ENCODE measurements around the gene ELFN2. TPM values are rescaled to one million over a fixed set of nuclear protein-coding genes. Genes with fewer than 3 reads are reported as not detected.

ELFN2 gene
- total RNA-seq, 1 donor from 2014 or later = 0.36 TPM

DNA sequence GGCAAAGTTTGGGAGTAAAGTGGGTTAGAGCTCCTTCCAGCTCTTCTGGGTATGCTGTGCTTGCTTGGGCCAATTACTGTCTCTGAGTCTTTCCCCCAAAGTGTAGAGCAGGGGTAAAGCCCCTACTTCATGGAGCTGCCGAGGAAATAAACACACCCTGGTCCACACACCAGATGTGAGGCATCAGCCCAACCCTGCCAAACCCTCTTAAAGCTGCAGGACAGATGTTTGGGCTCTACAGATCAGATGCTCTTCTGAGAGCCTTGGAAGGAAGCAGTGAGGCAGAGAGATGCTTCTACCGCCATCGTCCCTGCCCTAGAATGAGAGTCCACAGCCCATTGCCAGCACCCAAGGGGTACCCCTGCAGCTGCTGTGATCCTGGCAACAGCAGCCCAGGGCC lies 64.7 kb downstream of the ELFN2 start:
- H3K36me3 Mint-ChIP-seq (ENCODE audit: insufficient read depth) = no peaks in the 10 kb centered on the region
- DNase-seq (ENCODE audit: low spot score, unreplicated experiment) = no peak
- no peaks in the 10 kb centered on the region for H3K4me1 Mint-ChIP-seq (ENCODE audit: low read depth)
- no peaks in the 10 kb centered on the region for H3K9me3 Mint-ChIP-seq (ENCODE audit: low read depth)
- no peak for TF ChIP-seq CTCF (IDR thresholded peaks at IDR 0.05; ENCODE audit: unreplicated experiment)
- no peak overlapping the region for H3K4me3 Mint-ChIP-seq (ENCODE audit: low read depth)
- peaks cover 55% of the 10 kb centered on the region for H3K27me3 Mint-ChIP-seq
- H3K27ac Mint-ChIP-seq = no peak overlapping the region

- no peak overlapping the region for H3K27ac Mint-ChIP-seq
- no peaks in the 10 kb centered on the region for H3K36me3 Mint-ChIP-seq (ENCODE audit: insufficient read depth)
- DNase-seq (ENCODE audit: low spot score, unreplicated experiment) = no peak
- H3K9me3 Mint-ChIP-seq (ENCODE audit: low read depth) = no peaks in the 10 kb centered on the region
- no peak overlapping the region for H3K4me3 Mint-ChIP-seq (ENCODE audit: low read depth)
- peaks cover 1% of the 10 kb centered on the region for H3K4me1 Mint-ChIP-seq (ENCODE audit: low read depth)
- TF ChIP-seq CTCF (IDR thresholded peaks at IDR 0.05; ENCODE audit: unreplicated experiment) = no peak
- peaks cover 61% of the 10 kb centered on the region for H3K27me3 Mint-ChIP-seq
Measured at GRCh38 chr22:37358917-37359316, 68.4 kb downstream of the ELFN2 start.

GRCh38 chr22:37358386-37358785 lies 68.9 kb downstream of the ELFN2 start:
- peaks cover 2% of the 10 kb centered on the region for H3K4me1 Mint-ChIP-seq (ENCODE audit: low read depth)
- no peak for TF ChIP-seq CTCF (IDR thresholded peaks at IDR 0.05; ENCODE audit: unreplicated experiment)
- H3K27me3 Mint-ChIP-seq = peaks cover 63% of the 10 kb centered on the region
- H3K4me3 Mint-ChIP-seq (ENCODE audit: low read depth) = no peak overlapping the region
- H3K27ac Mint-ChIP-seq = no peak overlapping the region
- no peaks in the 10 kb centered on the region for H3K9me3 Mint-ChIP-seq (ENCODE audit: low read depth)
- H3K36me3 Mint-ChIP-seq (ENCODE audit: insufficient read depth) = no peaks in the 10 kb centered on the region
- no peak for DNase-seq (ENCODE audit: low spot score, unreplicated experiment)

GRCh38 chr22:37357446-37358075 lies 69.7 kb downstream of the ELFN2 start:
- Mint-ChIP-seq H3K27me3 (peaks cover 64% of the 10 kb centered on the region), H3K4me3 (ENCODE audit: low read depth) (no peak overlapping the region), H3K9me3 (ENCODE audit: low read depth) (no peaks in the 10 kb centered on the region), H3K27ac (no peak overlapping the region), H3K4me1 (ENCODE audit: low read depth) (peaks cover 6% of the 10 kb centered on the region), H3K36me3 (ENCODE audit: insufficient read depth) (no peaks in the 10 kb centered on the region)
- DNase-seq (ENCODE audit: low spot score, unreplicated experiment) = no peak
- TF ChIP-seq CTCF (IDR thresholded peaks at IDR 0.05; ENCODE audit: unreplicated experiment) = no peak

- H3K27me3 Mint-ChIP-seq = peaks cover 65% of the 10 kb centered on the region
- DNase-seq (ENCODE audit: low spot score, unreplicated experiment) = no peak
- H3K9me3 Mint-ChIP-seq (ENCODE audit: low read depth) = no peaks in the 10 kb centered on the region
- TF ChIP-seq CTCF (IDR thresholded peaks at IDR 0.05; ENCODE audit: unreplicated experiment) = no peak
- H3K27ac Mint-ChIP-seq = no peak overlapping the region
- H3K4me1 Mint-ChIP-seq (ENCODE audit: low read depth) = peaks cover 6% of the 10 kb centered on the region
- H3K36me3 Mint-ChIP-seq (ENCODE audit: insufficient read depth) = no peaks in the 10 kb centered on the region
- H3K4me3 Mint-ChIP-seq (ENCODE audit: low read depth) = no peak overlapping the region
Measured at GRCh38 chr22:37356922-37357321, 70.4 kb downstream of the ELFN2 start.

Data from progenitor cell of endocrine pancreas (in vitro differentiated cells).